Uterus (tissue), 2 donors: ENCODE measurements around the gene STXBP1.

Source experiments
- POLR2A ChIP-seq, 2 donors: fragments of 450-650 bp; IDR thresholded peaks; one replicate each; pipeline ENCODE4 v1.6.1; 2016; ENCODE audit warnings: antibody characterized with exemption in 2 of 2, mild to moderate bottlenecking in 1 of 2, moderate library complexity in 1 of 2
- TF ChIP-seq, protein P1 (sequence below), 4 experiments: fragments of 200-600 bp in 2 of 4; fragments of 450-650 bp in 2 of 4; sonication (generic) in 2 of 4; IDR thresholded peaks; one replicate each; pipeline ENCODE4 v1.5.1; 2016 to 2019; ENCODE audit warnings: antibody characterized with exemption in 4 of 4, mild to moderate bottlenecking in 2 of 4, moderate library complexity in 1 of 4

DNA sequence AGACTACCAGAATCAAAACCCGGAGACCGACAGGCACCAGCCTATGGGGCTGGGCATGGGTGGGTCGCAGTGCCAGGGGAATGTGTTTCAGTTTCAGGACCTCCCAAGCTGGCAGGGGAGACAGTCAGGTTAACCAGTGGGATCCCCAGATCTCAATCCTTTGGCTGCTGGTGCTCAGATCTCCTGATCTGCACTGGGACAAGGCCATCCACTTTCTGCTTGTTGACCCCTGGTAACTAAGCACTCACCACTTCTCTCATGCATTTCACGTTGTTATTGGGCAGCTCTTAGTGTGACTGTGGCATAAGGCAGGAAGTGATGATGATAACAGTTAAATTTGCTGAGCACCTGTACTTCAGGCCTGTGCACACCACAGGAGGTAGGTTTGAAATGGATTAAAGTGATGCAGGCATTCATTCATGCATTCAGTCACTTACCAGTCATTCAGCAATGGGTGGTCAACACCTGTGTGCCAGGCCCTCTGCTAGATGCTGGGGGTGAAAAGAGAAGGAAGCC lies 42.1 kb upstream of the STXBP1 start:
- no peak for TF ChIP-seq POLR2A (IDR thresholded peaks at IDR 0.05)
- TF ChIP-seq, protein P1, sequence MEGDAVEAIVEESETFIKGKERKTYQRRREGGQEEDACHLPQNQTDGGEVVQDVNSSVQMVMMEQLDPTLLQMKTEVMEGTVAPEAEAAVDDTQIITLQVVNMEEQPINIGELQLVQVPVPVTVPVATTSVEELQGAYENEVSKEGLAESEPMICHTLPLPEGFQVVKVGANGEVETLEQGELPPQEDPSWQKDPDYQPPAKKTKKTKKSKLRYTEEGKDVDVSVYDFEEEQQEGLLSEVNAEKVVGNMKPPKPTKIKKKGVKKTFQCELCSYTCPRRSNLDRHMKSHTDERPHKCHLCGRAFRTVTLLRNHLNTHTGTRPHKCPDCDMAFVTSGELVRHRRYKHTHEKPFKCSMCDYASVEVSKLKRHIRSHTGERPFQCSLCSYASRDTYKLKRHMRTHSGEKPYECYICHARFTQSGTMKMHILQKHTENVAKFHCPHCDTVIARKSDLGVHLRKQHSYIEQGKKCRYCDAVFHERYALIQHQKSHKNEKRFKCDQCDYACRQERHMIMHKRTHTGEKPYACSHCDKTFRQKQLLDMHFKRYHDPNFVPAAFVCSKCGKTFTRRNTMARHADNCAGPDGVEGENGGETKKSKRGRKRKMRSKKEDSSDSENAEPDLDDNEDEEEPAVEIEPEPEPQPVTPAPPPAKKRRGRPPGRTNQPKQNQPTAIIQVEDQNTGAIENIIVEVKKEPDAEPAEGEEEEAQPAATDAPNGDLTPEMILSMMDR (IDR thresholded peaks at IDR 0.05), result no peak
